SK-N-SH (cell line): Measurements from ENCODE around the gene CAV1.

ENCODE experiments used
- GABPA ChIP-seq: IDR thresholded peaks from 2 replicates; pipeline ENCODE4 v1.4.0; 2012; ENCODE audit warnings: low read depth, mild to moderate bottlenecking
- JUND ChIP-seq: IDR thresholded peaks from 2 replicates; pipeline ENCODE4 v1.4.0; 2012

DNA sequence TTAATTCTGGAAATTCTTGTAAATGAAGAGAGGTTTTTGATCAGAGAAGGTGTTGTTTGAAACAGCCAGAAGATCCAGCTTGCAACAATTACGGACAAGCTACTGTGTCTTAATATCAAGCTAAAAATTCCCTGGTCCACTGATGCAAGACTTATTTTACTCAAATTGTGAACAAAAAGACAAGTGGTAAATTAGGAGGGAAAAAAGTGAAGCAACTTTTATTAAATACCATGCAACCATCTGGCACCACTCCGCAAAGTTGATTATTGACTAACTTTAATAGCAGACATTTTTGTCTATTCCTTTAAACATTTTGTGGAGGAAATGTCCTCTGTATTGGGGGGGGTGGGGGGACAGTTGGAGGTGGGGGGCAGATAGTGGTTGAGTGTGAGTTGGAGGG, 30.4 kb upstream of the CAV1 start:
- TF ChIP-seq GABPA (no peak), JUND (no peak)
